HCT116 (cell line): ENCODE results near the gene WDR90. TPM values are rescaled to one million over a fixed set of nuclear protein-coding genes. Genes with fewer than 3 reads are reported as not detected.
A peak's percentile ranks its signal among the peaks of the same experiment; 100 is the strongest.

ENCODE experiments used
- ATAC-seq: fragments of 200-7000 bp; cut with Tn5 transposase; 2 replicates; pipeline ENCODE4 v1.9.1; 2020; ENCODE audit warnings: mild to moderate bottlenecking, moderate library complexity
- BruUV-seq: library from RNA; stranded (reverse); fragments of 400-500 nt; replicated peaks from 2 replicates; lab custom pipeline; 2021; lab: Mats Ljungman, UMichigan
- CTCF ChIA-PET: fragments of 300-600 bp; sonication (Branson Sonifier 250); formaldehyde crosslinking; loops from one replicate; lab custom pipeline; 2021; ENCODE audit warnings: antibody characterized with exemption; lab: Charles Lee
- POLR2A ChIA-PET: fragments of 300-600, 350-600 bp; sonication (Branson Sonifier 250); formaldehyde crosslinking; loops from one replicate; lab custom pipeline; 2021; ENCODE audit warnings: antibody characterized with exemption; lab: Charles Lee
- RAD21 ChIA-PET, 2 experiments: fragments of 300-600 bp; sonication (Branson Sonifier 250); formaldehyde crosslinking; loops; one replicate each; lab custom pipeline; 2023; ENCODE audit warnings: low total read pairs in 2 of 2; ENCODE audit not compliant: uncharacterized antibody in 2 of 2, unreplicated experiment in 2 of 2, low non-redundant PET in 1 of 2; lab: Charles Lee
- DNase-seq: peaks from one replicate; pipeline ENCODE4 v3.0.0-alpha.2; 2010; ENCODE audit warnings: low read depth, low spot score
- H2AFZ ChIP-seq: fragments of 200-600 bp; shearing (Covaris generic), sonication (generic); 2 replicates; pipeline ENCODE4 v1.6.1; 2017; ENCODE audit warnings: low read depth, mixed run types, mixed read lengths, antibody characterized with exemption, low read length; ENCODE audit not compliant: poor library complexity, severe bottlenecking
- H3K27ac ChIP-seq: 2 replicates; pipeline ENCODE4 v1.5.1; 2012; ENCODE audit warnings: low read depth, low read length
- H3K27me3 ChIP-seq: fragments of 200-600 bp; sonication (generic); 2 replicates; pipeline ENCODE4 v1.6.1; 2016; ENCODE audit warnings: mixed run types, low read length, mixed read lengths; ENCODE audit not compliant: insufficient read depth
- H3K36me3 ChIP-seq, 2 experiments: fragments of 200-500 bp in 1 of 2; fragments of 200-600 bp in 1 of 2; sonication (Bioruptor generic) in 1 of 2; sonication (generic) in 1 of 2; 2 replicates each; pipeline versions ENCODE4 v1.5.1 to v1.6.1; 2014 to 2016; ENCODE audit warnings: low read length in 2 of 2, inconsistent platforms in 1 of 2, mixed read lengths in 1 of 2, mixed run types in 1 of 2; ENCODE audit not compliant: insufficient read depth in 2 of 2, control insufficient read depth in 1 of 2
- H3K4me1 ChIP-seq, 2 experiments: fragments of 200-600 bp in 1 of 2; sonication (generic) in 1 of 2; 2 replicates each; pipeline versions ENCODE4 v1.5.1 to v1.6.1; 2012 to 2017; ENCODE audit warnings: low read length in 2 of 2, inconsistent platforms in 1 of 2, mild to moderate bottlenecking in 1 of 2, mixed read lengths in 1 of 2, mixed run types in 1 of 2, moderate library complexity in 1 of 2; ENCODE audit not compliant: insufficient read depth in 2 of 2, control insufficient read depth in 1 of 2
- H3K4me2 ChIP-seq: fragments of 200-600 bp; sonication (generic); 2 replicates; pipeline ENCODE4 v1.6.1; 2017; ENCODE audit warnings: mixed run types, low read length, mixed read lengths
- H3K4me3 ChIP-seq, 2 experiments: fragments of 200-600 bp in 1 of 2; sonication (generic) in 1 of 2; replicated peaks in 1 of 2; 2 replicates each; pipeline ENCODE4 v1.5.1; 2011 to 2016; ENCODE audit warnings: low read length in 2 of 2, control low read depth in 1 of 2, low read depth in 1 of 2, mild to moderate bottlenecking in 1 of 2, mixed read lengths in 1 of 2, mixed run types in 1 of 2
- H3K79me2 ChIP-seq: fragments of 200-600 bp; sonication (generic); 2 replicates; pipeline ENCODE4 v1.6.1; 2017; ENCODE audit warnings: mild to moderate bottlenecking, mixed run types, low read length, moderate library complexity, mixed read lengths; ENCODE audit not compliant: insufficient read depth
- H3K9ac ChIP-seq: fragments of 200-600 bp; sonication (generic); 2 replicates; pipeline ENCODE4 v1.6.1; 2016; ENCODE audit warnings: low read length, mixed read lengths
- H3K9me2 ChIP-seq: fragments of 200-600 bp; sonication (generic), shearing (Covaris generic); 2 replicates; pipeline ENCODE4 v1.6.1; 2017; ENCODE audit warnings: mixed run types, mild to moderate bottlenecking, moderate library complexity; ENCODE audit not compliant: insufficient read depth
- H3K9me3 ChIP-seq, 2 experiments: fragments of 200-500 bp in 1 of 2; fragments of 200-600 bp in 1 of 2; sonication (Bioruptor generic) in 1 of 2; sonication (generic) in 1 of 2; 2 replicates each; pipeline ENCODE4 v1.6.1; 2014 to 2017; ENCODE audit warnings: low read length in 2 of 2, mixed read lengths in 2 of 2, inconsistent platforms in 1 of 2, low read depth in 1 of 2, mild to moderate bottlenecking in 1 of 2, mixed run types in 1 of 2, moderate library complexity in 1 of 2; ENCODE audit not compliant: control insufficient read depth in 1 of 2, insufficient read depth in 1 of 2
- H4K20me1 ChIP-seq: fragments of 200-600 bp; sonication (generic), shearing (Covaris generic); 2 replicates; pipeline ENCODE4 v1.6.1; 2017; ENCODE audit warnings: mixed run types, mild to moderate bottlenecking, moderate library complexity; ENCODE audit not compliant: insufficient read depth
- ATF3 ChIP-seq: IDR thresholded peaks from 2 replicates; pipeline ENCODE4 v1.6.1; 2012
- CBX3 ChIP-seq: IDR thresholded peaks from 2 replicates; pipeline ENCODE4 v1.6.1; 2012; ENCODE audit warnings: low read depth
- CEBPB ChIP-seq: IDR thresholded peaks from 2 replicates; pipeline ENCODE4 v1.6.1; 2012; ENCODE audit warnings: low read depth
- CTCF ChIP-seq, 3 experiments: fragments of 200-600 bp in 1 of 3; sonication (generic) in 1 of 3; IDR thresholded peaks in 2 of 3; conservative IDR thresholded peaks in 1 of 3; 2 replicates each; pipeline ENCODE4 v1.5.1; 2012 to 2017; ENCODE audit warnings: low read depth in 2 of 3, low read length in 2 of 3, antibody characterized with exemption in 1 of 3, borderline replicate concordance in 1 of 3, control low read depth in 1 of 3, mild to moderate bottlenecking in 1 of 3, mixed read lengths in 1 of 3, mixed run types in 1 of 3, moderate library complexity in 1 of 3; ENCODE audit not compliant: insufficient read depth in 1 of 3
- EGR1 ChIP-seq: IDR thresholded peaks from 2 replicates; pipeline ENCODE4 v1.6.1; 2012; ENCODE audit warnings: low read depth
- ELF1 ChIP-seq: IDR thresholded peaks from 2 replicates; pipeline ENCODE4 v1.6.1; 2012; ENCODE audit warnings: low read depth, borderline replicate concordance
- FOSL1 ChIP-seq: IDR thresholded peaks from 2 replicates; pipeline ENCODE4 v1.6.1; 2012; ENCODE audit warnings: low read depth
- JUND ChIP-seq: IDR thresholded peaks from 2 replicates; pipeline ENCODE4 v1.6.1; 2012
- MAX ChIP-seq: IDR thresholded peaks from 2 replicates; pipeline ENCODE4 v1.6.1; 2012
- POLR2A ChIP-seq: IDR thresholded peaks from 2 replicates; pipeline ENCODE4 v1.7.0; 2011; ENCODE audit warnings: borderline replicate concordance; ENCODE audit not compliant: insufficient read depth, insufficient read length; ENCODE audit errors: extremely low read depth
- POLR2AphosphoS5 ChIP-seq: IDR thresholded peaks from 2 replicates; pipeline ENCODE4 v1.6.1; 2011; ENCODE audit warnings: mild to moderate bottlenecking, low read depth, low read length, moderate library complexity
- RAD21 ChIP-seq: IDR thresholded peaks from 2 replicates; pipeline ENCODE4 v1.6.1; 2012; ENCODE audit warnings: low read depth, mild to moderate bottlenecking
- REST ChIP-seq: IDR thresholded peaks from 2 replicates; pipeline ENCODE4 v1.6.1; 2012; ENCODE audit warnings: low read depth
- SIN3A ChIP-seq: IDR thresholded peaks from 2 replicates; pipeline ENCODE4 v1.6.1; 2012; ENCODE audit warnings: low read depth
- SRF ChIP-seq: IDR thresholded peaks from 2 replicates; pipeline ENCODE4 v1.6.1; 2012; ENCODE audit warnings: low read depth
- TCF7L2 ChIP-seq: IDR thresholded peaks from 2 replicates; pipeline ENCODE4 v1.7.0; 2011; ENCODE audit warnings: borderline replicate concordance, inconsistent platforms; ENCODE audit not compliant: insufficient read depth, insufficient read length; ENCODE audit errors: extremely low read depth
- YY1 ChIP-seq: IDR thresholded peaks from 2 replicates; pipeline ENCODE4 v1.6.1; 2011; ENCODE audit warnings: low read length, low read depth, moderate library complexity, mild to moderate bottlenecking; ENCODE audit not compliant: insufficient replicate concordance; ENCODE audit errors: extremely low read depth
- ZBTB33 ChIP-seq: IDR thresholded peaks from 2 replicates; pipeline ENCODE4 v1.6.1; 2011; ENCODE audit warnings: mild to moderate bottlenecking, low read length, moderate library complexity; ENCODE audit not compliant: insufficient replicate concordance; ENCODE audit errors: extremely low read depth
- intact Hi-C: fragments of 100-400 bp; cut with micrococcal nuclease; formaldehyde crosslinking; loops from 2 replicates; pipeline ENCODE4 v1.10.0; 2022
- total RNA-seq: library from RNA; stranded (reverse); gene quantifications from one replicate; pipeline ENCODE4 v1.2.1, GENCODE V29; 2021; ENCODE audit not compliant: unreplicated experiment

The WDR90 gene
- total RNA-seq, 1 experiment from 2014 or later: 73.7 TPM

GRCh38 chr16:711084-711483 is 61.9 kb downstream of the WDR90 start:
- Histone ChIP-seq H3K36me3 (no peaks in the 10 kb centered on the region), H2AFZ (no peak overlapping the region), H3K27ac (no peak overlapping the region), H3K27me3 (no peaks in the 10 kb centered on the region), H3K9me2 (no peaks in the 10 kb centered on the region), H3K4me2 (peak overlapping the region; percentile 59; the same call in 1 of the 2 replicates), H3K4me3 (no peak overlapping the region), H3K79me2 (peaks cover 4% of the 10 kb centered on the region; the same call in 1 of the 2 replicates), H4K20me1 (no peaks in the 10 kb centered on the region), H3K9me3 (no peaks in the 10 kb centered on the region), H3K4me1 (peaks cover 17 to 55% of the 10 kb centered on the region in 2 experiments), H3K9ac (no peak overlapping the region)
- ATAC-seq (no peak), DNase-seq (no peak)
- intact Hi-C loops: loop anchor here (5.0 kb wide), 2 partner anchors 166 to 346 kb away; no protein-coding TSS in a partner anchor
- no peak for TF ChIP-seq ELF1
- TF ChIP-seq ZBTB33: no peak
- no peak for TF ChIP-seq RAD21
- TF ChIP-seq POLR2A: no peak
- TF ChIP-seq ATF3: no peak
- TF ChIP-seq FOSL1: no peak
- TF ChIP-seq TCF7L2: no peak
- no peak for TF ChIP-seq CTCF (IDR thresholded peaks at IDR 0.05 in 2 of 3, conservative IDR thresholded peaks at IDR 0.05 in 1 of 3; ENCODE audit: borderline replicate concordance in 1 of 3, insufficient read depth in 1 of 3, low read depth in 2 of 3, low read length in 2 of 3)
- TF ChIP-seq CBX3: no peak
- no peak for TF ChIP-seq MAX
- no peak for TF ChIP-seq POLR2AphosphoS5
- no peak for TF ChIP-seq SRF
- no peak for TF ChIP-seq CEBPB
- no peak for TF ChIP-seq EGR1
- TF ChIP-seq SIN3A: no peak
- no peak for TF ChIP-seq REST
- no peak for TF ChIP-seq YY1
- no peak for TF ChIP-seq JUND
- BruUV-seq: no TSS peak
- POLR2A ChIA-PET: interaction anchor here (2.1 kb wide), 1 partner anchor 77 kb away, joined by 9 read pairs; the partner anchor contains the start of genes CHTF18 and RPUSD1
- RAD21 ChIA-PET: no interaction called here
- CTCF ChIA-PET: interaction anchor here (1.5 kb wide), 1 partner anchor 17 kb away, joined by 3 read pairs; no protein-coding TSS in a partner anchor
